Skin epidermis (tissue), 12 donors: ENCODE results near the gene ACP1.

ENCODE experiments used
- H3K27ac ChIP-seq, 21 experiments: fragments of 200-600 bp; sonication (generic) in 11 of 21; one replicate each; pipeline ENCODE4 v1.5.0; 2020; ENCODE audit warnings: mild to moderate bottlenecking in 3 of 21, inconsistent platforms in 2 of 21, moderate library complexity in 2 of 21
- H3K4me3 ChIP-seq, 7 experiments: fragments of 200-600 bp; sonication (generic) in 2 of 7; one replicate each; pipeline ENCODE4 v1.5.0; 2020; ENCODE audit warnings: inconsistent platforms in 2 of 7, mild to moderate bottlenecking in 2 of 7, moderate library complexity in 1 of 7

The ACP1 gene

GRCh38 chr2:253202-253638 is 11.5 kb upstream of the ACP1 start:
- Histone ChIP-seq H3K27ac (no peak overlapping the region), H3K4me3 (no peak overlapping the region)

- H3K4me3 ChIP-seq, result no peak overlapping the region
Measured at GRCh38 chr2:254241-254640, 10.5 kb upstream of the ACP1 start.

GRCh38 chr2:255195-255594 is 9.6 kb upstream of the ACP1 start:
- Histone ChIP-seq H3K27ac (no peak overlapping the region), H3K4me3 (no peak overlapping the region)

More at GRCh38 chr2:254241-254640, 10.5 kb upstream of the ACP1 start:
- no peak overlapping the region for H3K27ac ChIP-seq

- no peak overlapping the region for H3K4me3 ChIP-seq
- H3K27ac ChIP-seq, result no peak overlapping the region
Measured at GRCh38 chr2:256094-256493, 8.7 kb upstream of the ACP1 start.

- H3K4me3 ChIP-seq, result no peak overlapping the region
Measured at GRCh38 chr2:257429-257828, 7.3 kb upstream of the ACP1 start.

GRCh38 chr2:257842-258241 is 6.9 kb upstream of the ACP1 start:
- H3K27ac ChIP-seq, result no peak overlapping the region
- H3K4me3 ChIP-seq, result no peak overlapping the region

More at GRCh38 chr2:257429-257828, 7.3 kb upstream of the ACP1 start:
- H3K27ac ChIP-seq, result no peak overlapping the region

GRCh38 chr2:258933-259332 is 5.8 kb upstream of the ACP1 start:
- no peak overlapping the region for H3K27ac ChIP-seq

GRCh38 chr2:259789-260331 is 4.9 kb upstream of the ACP1 start:
- H3K4me3 ChIP-seq, result no peak overlapping the region

More at GRCh38 chr2:258933-259332, 5.8 kb upstream of the ACP1 start:
- no peak overlapping the region for H3K4me3 ChIP-seq

GRCh38 chr2:260507-261161 is 4.1 kb upstream of the ACP1 start:
- H3K4me3 ChIP-seq, result no peak overlapping the region
- no peak overlapping the region for H3K27ac ChIP-seq

More at GRCh38 chr2:259789-260331, 4.9 kb upstream of the ACP1 start:
- H3K27ac ChIP-seq, result no peak overlapping the region

- no peak overlapping the region for H3K27ac ChIP-seq
- no peak overlapping the region for H3K4me3 ChIP-seq
Measured at GRCh38 chr2:262117-262516, 2.6 kb upstream of the ACP1 start.

- Histone ChIP-seq H3K4me3 (peak overlapping the region; percentile 69 to 92 (median 83)), H3K27ac (peak overlapping the region in 14 of 21 experiments; percentile 79 to 94 (median 90))
Measured at GRCh38 chr2:263022-263738, 1.6 kb upstream of the ACP1 start.

GRCh38 chr2:263774-264492 is 814 bp upstream of the ACP1 start, which contains the start of gene SH3YL1:
Gene SH3YL1 (minus strand): TSS chr2:264032. CDS start chr2:263984, 48 bp downstream.
- Histone ChIP-seq H3K27ac (peak within 1 kb of the TSS; percentile 66 to 94 (median 90)), H3K4me3 (peak within 1 kb of the TSS; percentile 69 to 92 (median 83))

- Histone ChIP-seq H3K27ac (no peak overlapping the region), H3K4me3 (no peak overlapping the region)
Measured at GRCh38 chr2:268323-268722, 3.6 kb downstream of the ACP1 start.

- Histone ChIP-seq H3K4me3 (no peak overlapping the region), H3K27ac (no peak overlapping the region)
Measured at GRCh38 chr2:269356-270030, 4.7 kb downstream of the ACP1 start.

- Histone ChIP-seq H3K27ac (no peak overlapping the region), H3K4me3 (no peak overlapping the region)
Measured at GRCh38 chr2:270861-271260, 6.1 kb downstream of the ACP1 start.

GRCh38 chr2:271917-272316 is 7.2 kb downstream of the ACP1 start:
- no peak overlapping the region for H3K27ac ChIP-seq
- H3K4me3 ChIP-seq, result no peak overlapping the region

GRCh38 chr2:273333-273732 is 8.6 kb downstream of the ACP1 start:
- no peak overlapping the region for H3K27ac ChIP-seq

GRCh38 chr2:274503-274902 is 9.8 kb downstream of the ACP1 start:
- H3K27ac ChIP-seq, result no peak overlapping the region
- H3K4me3 ChIP-seq, result no peak overlapping the region

More at GRCh38 chr2:273333-273732, 8.6 kb downstream of the ACP1 start:
- H3K4me3 ChIP-seq, result no peak overlapping the region

GRCh38 chr2:275466-275865 is 10.7 kb downstream of the ACP1 start:
- Histone ChIP-seq H3K27ac (no peak overlapping the region), H3K4me3 (no peak overlapping the region)
